ENCODE results near the gene METTL25B.

METTL25B gene

GRCh38 chr1:156773607-156774006 is 45.3 kb downstream of the METTL25B start:
- DNase-seq = no peak

DNA sequence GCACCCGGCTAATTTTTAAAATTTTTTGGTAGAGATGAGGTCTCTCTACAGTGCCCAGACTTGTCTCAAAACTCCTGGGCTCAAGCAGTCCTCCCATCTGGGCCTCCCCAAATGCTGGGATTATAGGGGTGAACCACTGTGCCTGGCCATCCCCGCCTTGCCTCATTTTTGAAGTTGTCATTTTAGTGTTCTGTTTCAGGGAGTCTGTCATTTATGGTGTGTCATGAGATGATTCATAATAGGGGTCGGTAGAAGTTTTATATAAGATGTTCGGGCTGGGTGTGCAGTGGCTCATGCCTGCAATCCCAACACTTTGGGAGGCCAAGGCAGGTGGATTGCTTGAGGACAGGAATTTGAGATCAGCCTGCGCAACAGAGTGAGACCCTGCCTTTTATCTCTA is 47.5 kb downstream of the METTL25B start:
- DNase-seq = no peak

DNA sequence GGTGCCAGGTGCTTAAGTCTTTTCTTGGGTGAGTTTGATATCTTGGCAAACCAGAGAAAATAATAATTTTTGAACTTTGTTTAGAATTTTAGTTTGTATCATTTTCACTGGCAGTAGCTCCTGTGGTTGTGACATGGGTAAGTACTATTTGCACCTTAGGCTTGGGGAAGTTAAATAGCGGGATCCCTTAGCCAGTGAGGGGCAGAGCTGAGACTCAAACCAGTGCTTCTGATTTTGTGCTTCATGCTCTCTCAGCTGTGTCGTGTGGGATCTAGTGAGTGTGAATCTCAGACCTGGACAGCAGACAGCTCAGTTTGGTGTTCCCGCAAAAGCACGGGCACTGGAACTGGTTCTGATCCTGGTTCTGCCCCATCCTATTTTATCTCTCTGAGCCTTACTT is 48.7 kb downstream of the METTL25B start:
- DNase-seq = no peak

DNA sequence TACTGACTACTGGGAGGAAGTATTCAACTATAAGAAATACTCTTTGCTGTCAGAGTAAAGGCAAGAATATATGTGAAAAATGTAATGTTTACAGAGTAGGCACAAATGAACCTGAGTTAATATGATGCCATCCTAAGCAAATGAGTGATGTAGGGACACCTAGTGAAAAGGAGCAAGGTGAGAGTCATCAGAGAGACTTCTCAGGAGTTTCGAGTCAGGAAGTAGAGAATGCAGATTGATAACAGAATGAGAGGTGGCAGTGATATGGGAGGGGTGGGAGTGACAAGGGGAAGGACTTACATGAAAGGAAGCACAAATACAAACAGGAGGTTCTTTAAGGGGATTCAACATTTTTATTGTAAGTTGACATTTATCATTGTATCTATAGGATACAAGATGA is 49.3 kb downstream of the METTL25B start:
- no peak for DNase-seq

DNA sequence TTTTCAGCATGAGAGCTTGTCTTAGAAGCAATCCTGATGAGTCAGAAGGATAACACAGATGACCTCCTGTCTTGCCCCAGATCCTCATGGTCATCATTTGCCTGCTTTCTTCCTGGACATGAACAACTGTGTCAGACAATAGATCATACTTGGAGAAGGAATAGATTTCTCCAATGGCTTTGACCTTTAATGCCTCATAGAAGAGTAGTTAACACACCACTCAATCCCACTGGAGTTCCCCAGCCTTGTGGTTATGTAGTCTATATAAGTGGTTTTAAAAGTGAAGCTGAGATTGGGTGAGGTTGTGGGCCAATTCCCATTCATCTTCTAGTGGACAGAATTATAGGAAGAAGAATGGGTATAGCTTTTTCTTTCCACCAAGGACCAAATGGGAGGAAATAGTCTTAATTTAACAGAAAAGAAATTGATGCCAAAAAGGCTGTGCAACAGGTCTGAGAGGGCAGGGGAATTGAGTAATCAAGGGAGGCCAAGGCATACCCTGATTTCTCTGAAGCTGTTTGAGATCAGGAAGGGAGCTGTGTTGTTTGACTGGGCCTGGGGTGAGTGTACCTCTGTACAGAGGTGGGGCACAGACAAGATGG is 53.4 kb downstream of the METTL25B start:
- DNase-seq = no peak

DNA sequence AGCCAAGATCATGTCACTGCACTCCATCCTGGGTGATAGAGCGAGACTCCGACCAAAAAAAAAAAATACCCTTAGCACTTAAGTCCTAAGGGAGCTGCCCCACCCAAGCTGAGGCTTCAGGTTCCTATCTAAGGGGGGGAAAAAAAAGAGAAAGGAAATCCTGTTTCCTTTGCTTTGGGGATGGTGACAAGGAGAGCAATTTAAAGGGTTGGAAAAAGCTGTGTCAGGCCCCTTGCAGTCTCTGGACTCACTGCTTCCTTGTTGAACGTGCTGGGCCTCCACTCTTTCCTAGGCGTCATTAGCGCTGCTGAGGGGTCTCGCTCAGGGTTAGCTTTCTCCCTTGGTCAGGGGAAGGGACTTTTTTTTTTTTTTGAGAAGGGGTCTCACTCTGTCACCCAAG is 57.2 kb downstream of the METTL25B start:
- no peak for DNase-seq

All from right forelimb (tissue), 1 donor.